B cell (primary cell): Measurements from ENCODE around the gene PRR27. TPM values are rescaled to one million over a fixed set of nuclear protein-coding genes. Genes with fewer than 3 reads are reported as not detected.

Experiments used
- ATAC-seq: fragments of 200-7000 bp; cut with Tn5 transposase; one replicate; pipeline ENCODE4 v1.10.0; 2021; ENCODE audit warnings: low read depth, mild to moderate bottlenecking, moderate number of reproducible peaks, moderate library complexity
- CTCF ChIA-PET: fragments of 350-600 bp; sonication (Branson Sonifier 250); formaldehyde crosslinking; loops from one replicate; lab custom pipeline; 2021; ENCODE audit warnings: antibody characterized with exemption, inconsistent platforms; lab: Charles Lee
- POLR2A ChIA-PET: fragments of 350-600 bp; sonication (Branson Sonifier 250); formaldehyde crosslinking; loops from one replicate; lab custom pipeline; 2021; ENCODE audit warnings: antibody characterized with exemption; lab: Charles Lee
- DNase-seq: peaks from one replicate; pipeline ENCODE4 v3.0.0; 2013
- H2AFZ ChIP-seq: 2 replicates; pipeline ENCODE4 v1.6.1; 2012; ENCODE audit warnings: mild to moderate bottlenecking, low read depth, low read length; ENCODE audit not compliant: insufficient read depth, poor library complexity, severe bottlenecking
- H3K27ac ChIP-seq, 2 donors: 1 replicate in 1 of 2; 2 replicates in 1 of 2; pipeline ENCODE4 v1.5.1; 2012 to 2013; ENCODE audit warnings: low read length in 2 of 2, mild to moderate bottlenecking in 2 of 2, moderate library complexity in 1 of 2
- H3K27me3 ChIP-seq, 4 experiments: fragments of 200-600 bp in 1 of 4; sonication (generic) in 1 of 4; replicated peaks in 1 of 4; 1 replicate in 2 of 4; 2 replicates in 2 of 4; pipeline versions ENCODE4 v1.6.1 to v1.7.0; 2013 to 2016; ENCODE audit warnings: low read length in 3 of 4, mild to moderate bottlenecking in 2 of 4, mixed read lengths in 1 of 4, moderate library complexity in 1 of 4; ENCODE audit not compliant: insufficient read depth in 4 of 4, control insufficient read depth in 3 of 4; ENCODE audit errors: control extremely low read depth in 1 of 4
- H3K36me3 ChIP-seq, 2 experiments: replicated peaks in 1 of 2; 1 replicate in 1 of 2; 2 replicates in 1 of 2; pipeline versions ENCODE4 v1.6.1 to v1.7.1; 2013; ENCODE audit warnings: low read length in 1 of 2; ENCODE audit not compliant: insufficient read depth in 2 of 2, control insufficient read depth in 1 of 2; ENCODE audit errors: control extremely low read depth in 1 of 2, extremely low read depth in 1 of 2
- H3K4me1 ChIP-seq, 2 donors: fragments of 200-600 bp in 1 of 2; sonication (generic) in 1 of 2; 1 replicate in 1 of 2; 2 replicates in 1 of 2; pipeline versions ENCODE4 v1.5.1 to v1.6.1; 2013 to 2017; ENCODE audit warnings: low read length in 2 of 2; ENCODE audit not compliant: control insufficient read depth in 2 of 2, insufficient read depth in 2 of 2
- H3K4me2 ChIP-seq: replicated peaks from 2 replicates; pipeline ENCODE3; 2012; ENCODE audit warnings: mild to moderate bottlenecking, low read depth, low read length; ENCODE audit not compliant: poor library complexity, severe bottlenecking
- H3K4me3 ChIP-seq, 5 experiments: fragments of 200-600 bp in 1 of 5; sonication (generic) in 1 of 5; 1 replicate in 3 of 5; 2 replicates in 2 of 5; pipeline versions ENCODE4 v1.5.1 to v1.7.0; 2011 to 2016; ENCODE audit warnings: low read length in 4 of 5, mild to moderate bottlenecking in 4 of 5, low read depth in 2 of 5, control low read depth in 1 of 5, moderate library complexity in 1 of 5; ENCODE audit not compliant: insufficient read depth in 1 of 5; ENCODE audit errors: control extremely low read depth in 1 of 5, extremely low read depth in 1 of 5
- H3K79me2 ChIP-seq: fragments of 200-600 bp; sonication (generic); one replicate; pipeline ENCODE4 v1.6.0; 2016; ENCODE audit warnings: low read length; ENCODE audit not compliant: control insufficient read depth, insufficient read depth
- H3K9ac ChIP-seq: fragments of 200-600 bp; sonication (generic); 2 replicates; pipeline ENCODE4 v1.6.1; 2017; ENCODE audit warnings: mild to moderate bottlenecking, low read length, moderate library complexity
- H3K9me3 ChIP-seq, 3 donors: one replicate each; pipeline versions ENCODE4 v1.6.1 to v1.7.1; 2013; ENCODE audit warnings: low read length in 2 of 3; ENCODE audit not compliant: control insufficient read depth in 2 of 3, insufficient read depth in 1 of 3; ENCODE audit errors: control extremely low read depth in 1 of 3
- H4K20me1 ChIP-seq: 2 replicates; pipeline ENCODE4 v1.6.0; 2012; ENCODE audit warnings: mild to moderate bottlenecking, low read length; ENCODE audit not compliant: insufficient read depth, control insufficient read depth, poor library complexity, severe bottlenecking
- H3K27ac Mint-ChIP-seq: one replicate; pipeline ENCODE4 v1.8.0; 2021; ENCODE audit warnings: mixed read lengths
- H3K27me3 Mint-ChIP-seq: one replicate; pipeline ENCODE4 v1.8.0; 2021; ENCODE audit warnings: mixed read lengths
- H3K4me1 Mint-ChIP-seq: one replicate; pipeline ENCODE4 v1.8.0; 2021; ENCODE audit warnings: mixed read lengths
- H3K4me3 Mint-ChIP-seq: one replicate; pipeline ENCODE4 v1.8.0; 2021; ENCODE audit warnings: mixed read lengths
- H3K9me3 Mint-ChIP-seq: one replicate; pipeline ENCODE4 v1.8.0; 2022; ENCODE audit warnings: mixed read lengths; ENCODE audit not compliant: insufficient read depth
- CTCF ChIP-seq: fragments of 200-600 bp; IDR thresholded peaks from one replicate; pipeline ENCODE4 v1.8.0; 2022; ENCODE audit warnings: antibody characterized with exemption, mild to moderate bottlenecking
- EZH2 ChIP-seq: IDR thresholded peaks from 2 replicates; pipeline ENCODE4 v1.6.1; 2012; ENCODE audit warnings: borderline replicate concordance, low read depth, mild to moderate bottlenecking, moderate library complexity, low read length; ENCODE audit not compliant: insufficient read depth, poor library complexity, severe bottlenecking
- WGBS: methylation state at CpG from one replicate; pipeline ENCODE4 v1.1.5; 2013; ENCODE audit warnings: missing lambda C conversion rate; ENCODE audit not compliant: insufficient coverage; 5-methylcytosine and 5-hydroxymethylcytosine counted together
- intact Hi-C: fragments of 100-400 bp; cut with micrococcal nuclease; formaldehyde crosslinking; loops from one replicate; pipeline ENCODE4 v1.10.0; 2022
- polyA plus RNA-seq: library from polyadenylated mRNA; depleted of rRNA; stranded (reverse); fragments of >200 nt; gene quantifications from 2 replicates; pipeline ENCODE4 v1.2.3, GENCODE V29; 2012
- total RNA-seq, 2 donors: library from RNA; stranded (reverse); fragments of 120-200 nt in 1 of 2; gene quantifications; 1 replicate in 1 of 2; 2 replicates in 1 of 2; pipeline versions ENCODE4 v1.2.3 to v1.2.4, GENCODE V29; 2013 to 2022

PRR27 gene
- total and polyA plus RNA-seq, 2 donors (not counting 1 experiment from before 2014, with no cell fraction given) = not detected

GRCh38 chr4:70192895-70193294 is 38.9 kb downstream of the PRR27 start:
- no peaks in the 10 kb centered on the region for H3K79me2 ChIP-seq
- TF ChIP-seq EZH2 = no peak
- no peak for TF ChIP-seq CTCF
- no peaks in the 10 kb centered on the region for H3K9me3 ChIP-seq
- CTCF ChIA-PET = no interaction called here
- Mint-ChIP-seq H3K9me3 (no peaks in the 10 kb centered on the region), H3K27ac (no peak overlapping the region), H3K4me3 (no peak overlapping the region), H3K4me1 (no peaks in the 10 kb centered on the region), H3K27me3 (no peaks in the 10 kb centered on the region)
- no peak overlapping the region for H2AFZ ChIP-seq
- H3K4me1 ChIP-seq = no peaks in the 10 kb centered on the region
- no peak overlapping the region for H3K27ac ChIP-seq
- DNase-seq = no peak
- no CpG with 5 or more reads among the region's 2 CpGs for WGBS
- H3K9ac ChIP-seq = no peak overlapping the region
- H3K4me2 ChIP-seq = no peak overlapping the region
- no peaks in the 10 kb centered on the region for H4K20me1 ChIP-seq
- intact Hi-C loops = no loop called here
- ATAC-seq = no peak
- H3K4me3 ChIP-seq = no peak overlapping the region
- H3K27me3 ChIP-seq = no peaks in the 10 kb centered on the region
- no peaks in the 10 kb centered on the region for H3K36me3 ChIP-seq
- POLR2A ChIA-PET = no interaction called here

GRCh38 chr4:70195425-70195824 is 41.4 kb downstream of the PRR27 start, which contains the start of gene ODAM:
TSS of gene ODAM (plus strand) at chr4:70195725. CDS start at chr4:70196544, 819 bp downstream.
- TF ChIP-seq EZH2 = no peak
- no peak for TF ChIP-seq CTCF
- Histone ChIP-seq H3K36me3 (no peaks in the 10 kb centered on the region), H4K20me1 (no peaks in the 10 kb centered on the region), H3K27ac (no peak within 1 kb of the TSS), H3K9me3 (no peaks in the 10 kb centered on the region), H2AFZ (no peak within 1 kb of the TSS), H3K4me1 (no peaks in the 10 kb centered on the region), H3K79me2 (no peaks in the 10 kb centered on the region), H3K4me2 (no peak within 1 kb of the TSS), H3K4me3 (no peak within 1 kb of the TSS), H3K27me3 (no peaks in the 10 kb centered on the region), H3K9ac (no peak within 1 kb of the TSS)
- no peak for ATAC-seq
- ChIA-PET CTCF (no interaction called here), POLR2A (no interaction called here)
- no peak for DNase-seq
- intact Hi-C loops = no loop called here
- H3K4me3 Mint-ChIP-seq = no peak within 1 kb of the TSS
- no peak within 1 kb of the TSS for H3K27ac Mint-ChIP-seq
- H3K27me3 Mint-ChIP-seq = no peaks in the 10 kb centered on the region
- no peaks in the 10 kb centered on the region for H3K4me1 Mint-ChIP-seq
- H3K9me3 Mint-ChIP-seq = no peaks in the 10 kb centered on the region
- no CpG with 5 or more reads among the region's 1 CpG for WGBS
